B cell (primary cell): ENCODE measurements around the gene HOXD12. TPM values are rescaled to one million over a fixed set of nuclear protein-coding genes. Genes with fewer than 3 reads are reported as not detected.

Source experiments
- ATAC-seq: fragments of 200-7000 bp; cut with Tn5 transposase; one replicate; pipeline ENCODE4 v1.10.0; 2021; ENCODE audit warnings: low read depth, mild to moderate bottlenecking, moderate number of reproducible peaks, moderate library complexity
- CTCF ChIA-PET: fragments of 350-600 bp; sonication (Branson Sonifier 250); formaldehyde crosslinking; loops from one replicate; lab custom pipeline; 2021; ENCODE audit warnings: antibody characterized with exemption, inconsistent platforms; lab: Charles Lee
- POLR2A ChIA-PET: fragments of 350-600 bp; sonication (Branson Sonifier 250); formaldehyde crosslinking; loops from one replicate; lab custom pipeline; 2021; ENCODE audit warnings: antibody characterized with exemption; lab: Charles Lee
- DNase-seq: peaks from one replicate; pipeline ENCODE4 v3.0.0; 2013
- H2AFZ ChIP-seq: 2 replicates; pipeline ENCODE4 v1.6.1; 2012; ENCODE audit warnings: mild to moderate bottlenecking, low read depth, low read length; ENCODE audit not compliant: insufficient read depth, poor library complexity, severe bottlenecking
- H3K27ac ChIP-seq, 2 donors: 1 replicate in 1 of 2; 2 replicates in 1 of 2; pipeline ENCODE4 v1.5.1; 2012 to 2013; ENCODE audit warnings: low read length in 2 of 2, mild to moderate bottlenecking in 2 of 2, moderate library complexity in 1 of 2
- H3K27me3 ChIP-seq, 4 experiments: fragments of 200-600 bp in 1 of 4; sonication (generic) in 1 of 4; replicated peaks in 1 of 4; 1 replicate in 2 of 4; 2 replicates in 2 of 4; pipeline versions ENCODE4 v1.6.1 to v1.7.0; 2013 to 2016; ENCODE audit warnings: low read length in 3 of 4, mild to moderate bottlenecking in 2 of 4, mixed read lengths in 1 of 4, moderate library complexity in 1 of 4; ENCODE audit not compliant: insufficient read depth in 4 of 4, control insufficient read depth in 3 of 4; ENCODE audit errors: control extremely low read depth in 1 of 4
- H3K36me3 ChIP-seq, 2 experiments: replicated peaks in 1 of 2; 1 replicate in 1 of 2; 2 replicates in 1 of 2; pipeline versions ENCODE4 v1.6.1 to v1.7.1; 2013; ENCODE audit warnings: low read length in 1 of 2; ENCODE audit not compliant: insufficient read depth in 2 of 2, control insufficient read depth in 1 of 2; ENCODE audit errors: control extremely low read depth in 1 of 2, extremely low read depth in 1 of 2
- H3K4me1 ChIP-seq, 2 donors: fragments of 200-600 bp in 1 of 2; sonication (generic) in 1 of 2; 1 replicate in 1 of 2; 2 replicates in 1 of 2; pipeline versions ENCODE4 v1.5.1 to v1.6.1; 2013 to 2017; ENCODE audit warnings: low read length in 2 of 2; ENCODE audit not compliant: control insufficient read depth in 2 of 2, insufficient read depth in 2 of 2
- H3K4me2 ChIP-seq: replicated peaks from 2 replicates; pipeline ENCODE3; 2012; ENCODE audit warnings: mild to moderate bottlenecking, low read depth, low read length; ENCODE audit not compliant: poor library complexity, severe bottlenecking
- H3K4me3 ChIP-seq, 5 experiments: fragments of 200-600 bp in 1 of 5; sonication (generic) in 1 of 5; 1 replicate in 3 of 5; 2 replicates in 2 of 5; pipeline versions ENCODE4 v1.5.1 to v1.7.0; 2011 to 2016; ENCODE audit warnings: low read length in 4 of 5, mild to moderate bottlenecking in 4 of 5, low read depth in 2 of 5, control low read depth in 1 of 5, moderate library complexity in 1 of 5; ENCODE audit not compliant: insufficient read depth in 1 of 5; ENCODE audit errors: control extremely low read depth in 1 of 5, extremely low read depth in 1 of 5
- H3K79me2 ChIP-seq: fragments of 200-600 bp; sonication (generic); one replicate; pipeline ENCODE4 v1.6.0; 2016; ENCODE audit warnings: low read length; ENCODE audit not compliant: control insufficient read depth, insufficient read depth
- H3K9ac ChIP-seq: fragments of 200-600 bp; sonication (generic); 2 replicates; pipeline ENCODE4 v1.6.1; 2017; ENCODE audit warnings: mild to moderate bottlenecking, low read length, moderate library complexity
- H3K9me3 ChIP-seq, 3 donors: one replicate each; pipeline versions ENCODE4 v1.6.1 to v1.7.1; 2013; ENCODE audit warnings: low read length in 2 of 3; ENCODE audit not compliant: control insufficient read depth in 2 of 3, insufficient read depth in 1 of 3; ENCODE audit errors: control extremely low read depth in 1 of 3
- H4K20me1 ChIP-seq: 2 replicates; pipeline ENCODE4 v1.6.0; 2012; ENCODE audit warnings: mild to moderate bottlenecking, low read length; ENCODE audit not compliant: insufficient read depth, control insufficient read depth, poor library complexity, severe bottlenecking
- H3K27ac Mint-ChIP-seq: one replicate; pipeline ENCODE4 v1.8.0; 2021; ENCODE audit warnings: mixed read lengths
- H3K27me3 Mint-ChIP-seq: one replicate; pipeline ENCODE4 v1.8.0; 2021; ENCODE audit warnings: mixed read lengths
- H3K4me1 Mint-ChIP-seq: one replicate; pipeline ENCODE4 v1.8.0; 2021; ENCODE audit warnings: mixed read lengths
- H3K4me3 Mint-ChIP-seq: one replicate; pipeline ENCODE4 v1.8.0; 2021; ENCODE audit warnings: mixed read lengths
- H3K9me3 Mint-ChIP-seq: one replicate; pipeline ENCODE4 v1.8.0; 2022; ENCODE audit warnings: mixed read lengths; ENCODE audit not compliant: insufficient read depth
- EZH2 ChIP-seq: IDR thresholded peaks from 2 replicates; pipeline ENCODE4 v1.6.1; 2012; ENCODE audit warnings: borderline replicate concordance, low read depth, mild to moderate bottlenecking, moderate library complexity, low read length; ENCODE audit not compliant: insufficient read depth, poor library complexity, severe bottlenecking
- WGBS: methylation state at CpG from one replicate; pipeline ENCODE4 v1.1.5; 2013; ENCODE audit warnings: missing lambda C conversion rate; ENCODE audit not compliant: insufficient coverage; 5-methylcytosine and 5-hydroxymethylcytosine counted together
- intact Hi-C: fragments of 100-400 bp; cut with micrococcal nuclease; formaldehyde crosslinking; loops from one replicate; pipeline ENCODE4 v1.10.0; 2022
- polyA plus RNA-seq: library from polyadenylated mRNA; depleted of rRNA; stranded (reverse); fragments of >200 nt; gene quantifications from 2 replicates; pipeline ENCODE4 v1.2.3, GENCODE V29; 2012
- total RNA-seq, 2 donors: library from RNA; stranded (reverse); fragments of 120-200 nt in 1 of 2; gene quantifications; 1 replicate in 1 of 2; 2 replicates in 1 of 2; pipeline versions ENCODE4 v1.2.3 to v1.2.4, GENCODE V29; 2013 to 2022
- TF ChIP-seq, protein P1 (sequence below): fragments of 200-600 bp; IDR thresholded peaks from one replicate; pipeline ENCODE4 v1.8.0; 2022; ENCODE audit warnings: antibody characterized with exemption, mild to moderate bottlenecking

HOXD12 gene
- total and polyA plus RNA-seq, 2 donors (not counting 1 experiment from before 2014, with no cell fraction given), result not detected

DNA sequence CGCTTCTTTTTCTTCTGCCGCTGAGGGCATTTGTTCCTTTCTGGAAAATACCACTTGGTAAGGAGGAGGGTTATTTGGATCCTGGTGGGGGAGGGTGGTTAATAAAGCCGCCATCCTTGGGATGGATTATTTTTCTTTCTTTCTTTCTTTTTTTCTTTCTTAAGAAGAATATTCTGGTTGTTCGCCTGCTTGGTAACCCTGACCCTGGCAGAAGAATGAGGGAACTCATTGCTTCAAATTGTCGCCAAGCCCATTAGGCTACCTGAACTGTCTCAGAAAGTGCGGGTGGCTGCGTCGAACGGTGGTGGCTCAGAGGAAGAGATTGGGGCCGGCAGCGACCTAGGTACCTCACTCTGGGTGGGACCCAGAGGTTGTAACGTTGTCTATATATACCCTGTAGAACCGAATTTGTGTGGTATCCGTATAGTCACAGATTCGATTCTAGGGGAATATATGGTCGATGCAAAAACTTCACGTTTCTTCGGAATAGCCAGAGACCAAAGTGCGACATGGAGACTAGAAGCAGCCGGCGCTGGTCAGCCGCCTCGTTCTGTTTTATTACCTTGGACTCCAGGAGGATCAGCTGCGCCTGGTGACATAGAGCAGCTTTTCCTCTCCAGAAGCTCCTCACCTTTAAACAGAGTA lies 50.5 kb downstream of the HOXD12 start:
- Histone ChIP-seq H2AFZ (no peak overlapping the region), H4K20me1 (no peaks in the 10 kb centered on the region), H3K27ac (no peak overlapping the region), H3K9ac (no peak overlapping the region), H3K27me3 (peaks cover 0 to 87% (median 57%) of the 10 kb centered on the region in 4 experiments), H3K9me3 (peaks cover 0 to 25% (median 0%) of the 10 kb centered on the region in 3 donors), H3K4me3 (no peak overlapping the region), H3K79me2 (no peaks in the 10 kb centered on the region), H3K4me2 (no peak overlapping the region), H3K4me1 (peaks cover 0 to 4% of the 10 kb centered on the region in 2 donors), H3K36me3 (no peaks in the 10 kb centered on the region)
- Mint-ChIP-seq H3K9me3 (no peaks in the 10 kb centered on the region), H3K4me1 (no peaks in the 10 kb centered on the region), H3K4me3 (no peak overlapping the region), H3K27ac (no peak overlapping the region), H3K27me3 (peaks cover 78% of the 10 kb centered on the region)
- ChIA-PET POLR2A (no interaction called here), CTCF (no interaction called here)
- TF ChIP-seq EZH2, result no peak
- TF ChIP-seq, protein P1, sequence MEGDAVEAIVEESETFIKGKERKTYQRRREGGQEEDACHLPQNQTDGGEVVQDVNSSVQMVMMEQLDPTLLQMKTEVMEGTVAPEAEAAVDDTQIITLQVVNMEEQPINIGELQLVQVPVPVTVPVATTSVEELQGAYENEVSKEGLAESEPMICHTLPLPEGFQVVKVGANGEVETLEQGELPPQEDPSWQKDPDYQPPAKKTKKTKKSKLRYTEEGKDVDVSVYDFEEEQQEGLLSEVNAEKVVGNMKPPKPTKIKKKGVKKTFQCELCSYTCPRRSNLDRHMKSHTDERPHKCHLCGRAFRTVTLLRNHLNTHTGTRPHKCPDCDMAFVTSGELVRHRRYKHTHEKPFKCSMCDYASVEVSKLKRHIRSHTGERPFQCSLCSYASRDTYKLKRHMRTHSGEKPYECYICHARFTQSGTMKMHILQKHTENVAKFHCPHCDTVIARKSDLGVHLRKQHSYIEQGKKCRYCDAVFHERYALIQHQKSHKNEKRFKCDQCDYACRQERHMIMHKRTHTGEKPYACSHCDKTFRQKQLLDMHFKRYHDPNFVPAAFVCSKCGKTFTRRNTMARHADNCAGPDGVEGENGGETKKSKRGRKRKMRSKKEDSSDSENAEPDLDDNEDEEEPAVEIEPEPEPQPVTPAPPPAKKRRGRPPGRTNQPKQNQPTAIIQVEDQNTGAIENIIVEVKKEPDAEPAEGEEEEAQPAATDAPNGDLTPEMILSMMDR, result no peak
- intact Hi-C loops, result no loop called here
- ATAC-seq (no peak), DNase-seq (peak; percentile 1)
- WGBS, result 19% methylated on average over 16 of the region's 24 CpGs

GRCh38 chr2:176150584-176151441 lies 51.2 kb downstream of the HOXD12 start:
- Histone ChIP-seq H3K4me2 (no peak overlapping the region), H3K27me3 (peaks cover 0 to 87% (median 54%) of the 10 kb centered on the region in 4 experiments), H4K20me1 (no peaks in the 10 kb centered on the region), H3K9ac (no peak overlapping the region), H3K4me3 (no peak overlapping the region), H3K36me3 (no peaks in the 10 kb centered on the region), H3K27ac (no peak overlapping the region), H3K4me1 (peaks cover 0 to 4% of the 10 kb centered on the region in 2 donors), H2AFZ (no peak overlapping the region), H3K79me2 (no peaks in the 10 kb centered on the region), H3K9me3 (peaks cover 0 to 25% (median 0%) of the 10 kb centered on the region in 3 donors)
- ChIA-PET CTCF (no interaction called here), POLR2A (no interaction called here)
- ATAC-seq (no peak), DNase-seq (peak; percentile 3)
- Mint-ChIP-seq H3K27ac (no peak overlapping the region), H3K4me1 (no peaks in the 10 kb centered on the region), H3K9me3 (no peaks in the 10 kb centered on the region), H3K27me3 (peaks cover 81% of the 10 kb centered on the region), H3K4me3 (no peak overlapping the region)
- WGBS, result 53% methylated on average over 11 of the region's 14 CpGs
- TF ChIP-seq, protein P1, result no peak
- TF ChIP-seq EZH2, result no peak
- intact Hi-C loops, result no loop called here
